Ureter (tissue), 1 donor: ENCODE measurements around the gene MYH11. TPM values are rescaled to one million over a fixed set of nuclear protein-coding genes. Genes with fewer than 3 reads are reported as not detected.
"Not testable (repeated sequence)": the region's sequence is repeated elsewhere in the genome, so short reads cannot be mapped to it uniquely, and the experiment has no call there.

ENCODE experiments used
- DNase-seq: peaks from one replicate; pipeline ENCODE4 v3.0.0-alpha.2; 2020; ENCODE audit warnings: low spot score
- total RNA-seq: library from RNA; stranded (reverse); gene quantifications from one replicate; pipeline ENCODE4 v1.2.4, GENCODE V29; 2023
- donor health status: DM: yes; HTN: yes; CAD: no.

The MYH11 gene
- total RNA-seq, 1 donor from 2014 or later: 1,287 TPM

- DNase-seq: not testable (repeated sequence)
These were observed 47.5 kb downstream of the MYH11 start for GRCh38 chr16:15809297-15809696.

DNA sequence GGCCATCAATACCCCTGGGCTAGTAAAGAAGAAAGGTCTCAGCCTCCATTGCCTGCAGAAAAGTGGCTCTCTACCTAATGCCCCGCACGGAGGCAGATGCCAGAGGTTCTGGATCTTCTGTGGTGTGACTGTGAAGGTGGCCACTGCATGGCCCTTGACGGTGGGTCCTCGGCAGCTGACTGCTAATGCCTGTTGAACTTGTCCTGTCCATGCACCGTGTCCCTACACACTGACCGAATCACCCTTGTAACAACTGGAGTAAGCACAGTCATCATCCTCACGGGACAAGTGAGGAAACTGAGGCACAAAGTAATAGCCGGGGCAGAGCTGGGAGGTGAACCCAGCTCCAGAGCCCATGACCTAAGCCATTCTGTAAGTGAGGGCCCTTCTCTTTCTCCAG is 48.8 kb downstream of the MYH11 start:
- DNase-seq: no peak

DNA sequence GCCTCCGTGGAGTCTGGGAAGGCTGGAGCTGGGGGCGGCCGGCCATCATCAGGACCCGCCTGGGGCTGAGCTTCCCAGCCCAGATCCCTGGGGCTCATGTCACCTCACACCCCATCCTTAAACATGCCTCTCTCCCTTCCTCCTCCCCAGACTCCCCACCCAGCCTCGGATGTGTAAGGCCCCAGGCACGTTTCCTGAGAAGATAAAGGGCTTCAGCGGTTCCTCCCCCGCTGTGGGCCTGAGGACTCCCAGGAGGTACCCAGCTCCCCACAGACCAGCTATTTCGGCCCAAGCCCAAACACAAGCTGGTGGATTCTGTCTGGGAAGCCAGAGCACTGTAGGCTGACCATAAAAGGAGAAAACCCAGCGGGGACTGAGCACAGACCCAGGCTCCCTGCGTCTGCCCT is 49.2 kb downstream of the MYH11 start:
- no peak for DNase-seq

DNA sequence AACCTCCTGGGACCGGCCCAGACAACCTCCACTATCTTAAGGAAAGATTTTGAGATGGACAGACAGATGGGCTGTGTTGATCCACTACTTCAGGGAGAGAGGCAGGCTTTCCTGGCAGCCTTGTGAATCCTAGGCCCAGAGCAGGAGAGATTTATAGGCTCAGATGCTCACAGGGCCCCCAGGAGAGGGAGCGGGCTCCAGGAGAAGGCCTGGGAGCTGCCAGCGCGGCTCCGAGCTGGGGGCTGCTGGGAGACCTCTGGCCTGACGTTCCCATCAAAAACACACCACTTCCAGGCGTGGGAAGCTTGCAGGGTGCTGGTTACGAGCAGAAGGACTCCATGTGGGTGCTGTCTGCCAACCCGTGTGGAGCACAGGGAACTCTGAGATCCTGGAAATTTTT is 53.2 kb downstream of the MYH11 start:
- no peak for DNase-seq

DNA sequence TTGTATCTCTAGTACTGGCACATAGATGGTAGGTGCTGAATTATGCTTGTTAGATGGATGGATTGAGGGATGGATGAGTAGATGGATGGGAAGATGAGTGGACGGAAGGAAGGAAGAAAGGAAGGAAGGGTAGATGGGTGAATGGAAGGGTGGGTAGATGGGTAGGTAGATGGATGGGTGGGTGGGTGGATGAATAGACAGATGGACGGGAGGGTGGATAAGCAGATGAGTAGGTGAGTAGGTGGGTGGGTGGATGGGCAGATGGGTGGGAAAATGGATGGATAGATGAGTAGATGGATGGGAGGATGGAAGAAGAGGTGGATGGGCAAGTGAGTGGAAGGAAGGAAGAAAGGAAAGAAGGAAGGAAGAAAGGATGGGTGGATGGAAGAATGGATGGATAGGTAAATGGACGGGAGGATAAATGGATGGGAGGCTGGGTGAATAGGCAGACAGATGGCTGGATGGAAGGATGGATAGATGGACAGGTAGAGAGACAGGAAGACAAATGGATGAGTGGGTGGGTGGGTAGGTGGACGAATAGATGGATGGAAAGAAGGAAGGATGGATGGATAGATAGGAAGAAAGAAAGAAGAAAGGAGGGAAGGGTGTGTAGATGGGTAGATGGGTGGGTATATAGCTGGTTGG is 56.9 kb downstream of the MYH11 start:
- DNase-seq: no peak

GRCh38 chr16:15798671-15799070 is 58.2 kb downstream of the MYH11 start:
- no peak for DNase-seq

- no peak for DNase-seq
These were observed 59.9 kb downstream of the MYH11 start for GRCh38 chr16:15796885-15797284.

GRCh38 chr16:15795615-15796014 is 61.2 kb downstream of the MYH11 start:
- DNase-seq: no peak

GRCh38 chr16:15792563-15792971 is 64.3 kb downstream of the MYH11 start:
- no peak for DNase-seq

GRCh38 chr16:15790458-15790857 is 66.4 kb downstream of the MYH11 start:
- no peak for DNase-seq

DNA sequence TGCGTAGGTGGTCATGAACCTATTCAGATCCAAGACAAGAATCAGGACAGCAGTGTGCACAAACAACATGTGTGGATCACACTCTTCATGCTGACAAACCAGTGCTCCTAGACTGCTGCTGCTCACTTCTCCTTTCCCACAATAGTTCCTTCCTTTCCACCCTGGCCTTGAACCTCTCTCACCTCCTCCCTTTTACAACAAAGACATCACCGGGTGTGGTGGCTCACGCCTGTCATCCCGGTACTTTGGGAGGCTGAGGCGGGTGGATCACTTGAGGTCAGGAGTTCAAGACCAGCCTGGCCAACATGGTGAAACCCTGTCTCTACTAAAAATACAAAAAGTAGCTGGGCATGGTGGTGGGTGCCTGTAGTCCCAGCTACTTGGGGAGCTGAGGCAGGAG is 67.0 kb downstream of the MYH11 start:
- DNase-seq: not testable (repeated sequence)

GRCh38 chr16:15788846-15789239 is 68.0 kb downstream of the MYH11 start:
- DNase-seq: no peak

DNA sequence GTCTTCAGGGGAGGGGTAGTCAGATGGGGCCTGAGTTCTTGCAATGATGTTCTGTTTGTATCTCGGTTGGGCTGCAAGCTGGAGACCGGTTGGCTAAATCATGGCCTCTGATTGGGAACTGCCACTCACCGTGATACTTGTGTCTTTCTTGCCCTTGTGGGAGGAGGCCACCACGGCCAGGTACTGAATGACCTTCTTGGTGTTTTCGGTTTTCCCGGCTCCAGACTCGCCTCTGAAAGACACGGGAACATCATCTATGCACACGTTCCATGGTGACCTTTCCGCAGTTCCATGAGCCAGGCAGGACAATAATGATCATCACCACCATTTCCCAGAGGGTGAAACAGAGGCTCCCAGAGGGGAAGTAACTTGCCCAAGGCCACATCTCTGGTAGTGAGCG is 70.3 kb downstream of the MYH11 start:
- no peak for DNase-seq

- no peak for DNase-seq
These were observed 71.3 kb downstream of the MYH11 start for GRCh38 chr16:15785386-15786059.

GRCh38 chr16:15783985-15784384 is 72.8 kb downstream of the MYH11 start:
- DNase-seq: no peak

DNA sequence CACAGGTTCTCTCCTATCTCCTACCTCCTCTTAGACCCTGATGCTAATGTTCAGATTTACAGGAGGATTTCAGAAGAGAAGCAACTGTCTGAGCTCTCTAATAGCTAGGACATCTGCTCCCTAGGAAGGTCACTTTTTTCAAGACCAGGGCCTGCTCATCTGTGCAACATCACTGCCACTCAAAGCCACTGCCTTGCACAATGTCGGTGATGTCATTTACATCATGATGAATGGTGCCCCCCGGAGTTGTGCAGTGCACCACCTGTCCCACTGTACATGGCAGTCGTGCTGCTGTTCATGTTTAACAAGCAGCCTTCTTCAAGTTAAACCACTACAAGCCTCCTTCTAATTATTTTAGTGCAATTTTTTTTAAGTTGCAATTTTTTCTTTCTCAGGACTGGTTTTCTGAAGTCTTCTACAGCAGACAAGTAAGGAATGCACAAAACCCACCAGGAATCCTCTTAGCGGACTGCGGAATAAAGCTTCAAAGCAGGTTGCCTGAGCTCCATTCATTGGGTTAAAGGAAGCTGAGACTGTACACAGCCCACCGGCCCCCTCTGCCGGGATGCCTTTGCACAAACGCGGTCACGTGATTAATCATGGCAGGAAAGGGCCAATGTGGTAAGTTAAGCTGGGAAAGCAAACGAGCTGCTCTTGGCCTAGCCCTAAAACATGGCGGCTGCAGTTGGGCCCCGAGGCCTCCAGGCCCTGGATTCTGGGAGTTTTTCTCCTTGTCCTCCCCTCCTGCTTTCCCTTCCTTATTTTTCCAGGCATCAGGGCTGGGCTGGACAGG is 74.1 kb downstream of the MYH11 start:
- no peak for DNase-seq

DNA sequence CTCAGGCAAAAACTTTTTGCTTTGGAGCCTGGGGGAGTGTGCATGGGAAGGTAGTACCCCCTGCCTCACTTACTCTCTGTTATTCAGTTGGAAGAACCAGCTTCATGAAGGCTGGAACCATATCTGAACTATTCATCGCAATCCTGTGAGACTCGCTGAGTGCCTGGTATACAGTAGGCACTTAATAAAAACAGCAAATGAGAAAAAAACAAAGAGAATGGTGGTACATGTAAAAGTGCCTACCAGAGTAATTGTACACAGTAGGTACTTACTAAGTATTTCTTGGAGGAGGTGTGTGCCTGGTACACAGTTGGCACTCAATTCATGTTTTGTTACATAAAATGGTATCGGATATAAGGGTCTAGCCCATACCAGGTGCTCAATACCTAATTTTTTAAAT is 75.2 kb downstream of the MYH11 start:
- DNase-seq: no peak

DNA sequence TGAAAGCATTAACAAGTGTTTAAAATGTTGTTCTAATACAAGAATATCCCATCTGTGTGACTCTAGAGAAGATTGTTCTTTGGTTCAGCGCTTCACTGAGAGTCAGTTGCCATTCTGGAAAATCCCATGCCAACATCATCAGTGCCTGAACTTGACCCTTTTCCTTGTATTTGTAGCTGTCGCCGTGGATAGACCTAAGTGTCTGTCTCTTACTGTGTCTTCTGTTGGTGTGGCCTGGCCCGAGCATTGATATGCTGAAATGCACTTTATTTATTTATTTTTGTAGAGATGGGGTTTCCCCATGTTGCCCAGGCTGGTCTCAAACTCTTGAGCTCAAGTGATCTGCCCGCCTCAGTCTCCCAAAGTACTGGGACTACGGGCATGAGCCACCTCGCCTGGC is 76.0 kb downstream of the MYH11 start:
- no peak for DNase-seq

DNA sequence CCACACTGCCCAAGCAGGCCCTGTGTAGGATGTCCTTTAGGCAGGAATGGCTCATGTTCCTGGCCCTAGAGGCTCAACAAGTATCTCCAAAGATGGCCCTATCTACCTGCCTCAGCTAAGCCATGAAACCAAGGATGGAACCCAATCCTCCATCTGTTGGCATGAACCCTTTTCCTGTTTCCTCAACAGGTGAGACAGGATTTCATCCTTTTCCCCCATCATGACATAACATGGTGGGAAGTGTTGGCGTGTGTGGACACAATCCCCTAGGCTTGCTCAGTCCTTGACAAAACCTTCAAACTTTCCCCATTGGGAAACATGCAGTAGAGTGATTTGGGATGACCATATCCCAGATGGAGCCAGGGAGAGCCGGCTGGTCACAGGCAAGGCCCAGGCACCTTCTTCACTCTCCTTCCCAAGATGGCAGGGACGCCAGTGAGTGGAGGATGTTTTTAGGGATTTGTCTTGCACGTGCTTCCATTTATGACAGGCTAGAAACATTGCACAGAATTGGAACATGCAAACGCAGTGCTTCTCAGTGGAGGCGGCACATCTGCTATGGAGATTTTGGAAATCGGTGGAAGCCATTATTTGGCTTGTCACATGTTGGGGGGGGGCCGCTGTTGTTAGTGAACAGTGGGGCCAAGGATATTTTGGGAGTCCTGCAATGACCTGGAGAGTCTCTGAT is 77.0 kb downstream of the MYH11 start:
- no peak for DNase-seq

- DNase-seq: no peak
These were observed 77.7 kb downstream of the MYH11 start for GRCh38 chr16:15778999-15779614.

DNA sequence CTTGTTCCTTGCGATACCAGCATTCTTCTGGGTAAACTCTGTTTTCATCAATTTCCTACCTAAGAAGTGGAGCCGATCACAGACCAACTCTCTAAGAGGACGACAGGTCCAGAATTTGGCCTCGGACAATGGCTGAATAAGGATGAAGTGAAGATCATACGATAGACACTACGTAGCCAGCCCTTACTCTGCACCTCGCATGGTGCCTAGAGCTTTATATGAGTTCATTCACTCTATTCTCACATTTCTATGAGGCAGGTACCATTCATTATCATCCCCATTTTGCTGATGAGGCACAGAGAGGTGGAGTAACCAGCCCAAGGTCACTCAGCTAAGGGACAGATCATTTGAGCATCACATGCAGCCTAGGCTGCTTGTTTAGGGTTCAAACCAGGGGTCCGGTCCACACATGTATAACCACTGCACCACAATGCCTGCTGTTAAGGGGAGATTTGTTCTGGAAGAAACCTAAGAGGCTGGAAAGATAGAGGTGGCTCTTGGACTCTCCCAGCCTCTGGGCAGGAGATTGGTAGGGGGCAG is 78.6 kb downstream of the MYH11 start:
- no peak for DNase-seq
